NB4 (cell line): ENCODE results near the gene FUBP3.

Experiments
- DNase-seq: peaks from one replicate; pipeline ENCODE4 v3.0.0; 2010; ENCODE audit warnings: low read depth
- H3K4me3 ChIP-seq: one replicate; pipeline ENCODE4 v1.5.1; 2011; ENCODE audit warnings: mild to moderate bottlenecking, low read depth, low read length, moderate library complexity
- MYC ChIP-seq: IDR thresholded peaks from 2 replicates; pipeline ENCODE4 v1.6.1; 2011; ENCODE audit warnings: low read depth, low read length
- POLR2A ChIP-seq: IDR thresholded peaks from 2 replicates; pipeline ENCODE4 v1.6.1; 2011; ENCODE audit warnings: mild to moderate bottlenecking; ENCODE audit not compliant: insufficient read length; ENCODE audit errors: extremely low read depth
- TF ChIP-seq, protein P1 (sequence below): IDR thresholded peaks from one replicate; pipeline ENCODE4 v1.5.1; 2012; ENCODE audit warnings: low read depth, low read length
- TF ChIP-seq, protein P2 (sequence below): IDR thresholded peaks from 2 replicates; pipeline ENCODE4 v1.6.1; 2011; ENCODE audit warnings: low read depth, low read length

Gene FUBP3

DNA sequence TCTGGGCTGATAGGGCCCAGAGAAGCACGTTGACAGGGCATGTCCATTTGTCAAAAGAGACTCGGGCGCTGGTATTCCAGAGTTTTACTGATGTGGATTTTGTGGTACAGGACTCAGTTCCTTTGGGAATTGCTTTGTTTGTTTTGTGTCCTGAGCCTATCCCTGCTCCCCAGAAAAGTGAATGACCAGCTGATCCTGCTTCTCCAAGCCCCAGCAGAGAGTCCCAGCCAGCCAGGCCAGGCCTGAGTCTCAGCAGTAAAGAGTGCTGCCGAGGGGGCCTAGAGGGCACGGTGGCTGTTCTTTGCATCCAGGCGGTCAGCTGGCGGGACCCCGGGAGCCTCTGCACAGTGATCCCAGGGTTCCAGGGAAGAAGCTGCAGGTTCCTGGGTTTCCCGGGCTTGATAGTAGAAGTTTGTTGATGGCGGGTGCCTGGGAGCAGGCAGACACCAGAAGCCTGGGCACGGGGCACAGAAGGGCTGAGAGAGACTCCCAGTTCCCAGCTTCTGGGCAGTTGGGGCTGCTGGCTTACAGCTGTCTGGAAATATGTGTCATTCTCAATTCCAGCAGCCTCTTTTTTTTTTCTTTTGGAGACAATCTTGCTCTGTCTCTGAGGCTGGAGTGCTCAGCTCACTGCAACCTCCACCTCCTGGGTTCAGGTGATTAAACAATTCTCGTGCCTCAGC is 93.7 kb downstream of the FUBP3 start:
- no peak for DNase-seq
- TF ChIP-seq, protein P1, sequence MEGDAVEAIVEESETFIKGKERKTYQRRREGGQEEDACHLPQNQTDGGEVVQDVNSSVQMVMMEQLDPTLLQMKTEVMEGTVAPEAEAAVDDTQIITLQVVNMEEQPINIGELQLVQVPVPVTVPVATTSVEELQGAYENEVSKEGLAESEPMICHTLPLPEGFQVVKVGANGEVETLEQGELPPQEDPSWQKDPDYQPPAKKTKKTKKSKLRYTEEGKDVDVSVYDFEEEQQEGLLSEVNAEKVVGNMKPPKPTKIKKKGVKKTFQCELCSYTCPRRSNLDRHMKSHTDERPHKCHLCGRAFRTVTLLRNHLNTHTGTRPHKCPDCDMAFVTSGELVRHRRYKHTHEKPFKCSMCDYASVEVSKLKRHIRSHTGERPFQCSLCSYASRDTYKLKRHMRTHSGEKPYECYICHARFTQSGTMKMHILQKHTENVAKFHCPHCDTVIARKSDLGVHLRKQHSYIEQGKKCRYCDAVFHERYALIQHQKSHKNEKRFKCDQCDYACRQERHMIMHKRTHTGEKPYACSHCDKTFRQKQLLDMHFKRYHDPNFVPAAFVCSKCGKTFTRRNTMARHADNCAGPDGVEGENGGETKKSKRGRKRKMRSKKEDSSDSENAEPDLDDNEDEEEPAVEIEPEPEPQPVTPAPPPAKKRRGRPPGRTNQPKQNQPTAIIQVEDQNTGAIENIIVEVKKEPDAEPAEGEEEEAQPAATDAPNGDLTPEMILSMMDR, result no peak
- TF ChIP-seq MYC (no peak), POLR2A (no peak)
- TF ChIP-seq, protein P2, sequence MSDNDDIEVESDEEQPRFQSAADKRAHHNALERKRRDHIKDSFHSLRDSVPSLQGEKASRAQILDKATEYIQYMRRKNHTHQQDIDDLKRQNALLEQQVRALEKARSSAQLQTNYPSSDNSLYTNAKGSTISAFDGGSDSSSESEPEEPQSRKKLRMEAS, result no peak
- H3K4me3 ChIP-seq, result no peak overlapping the region

DNA sequence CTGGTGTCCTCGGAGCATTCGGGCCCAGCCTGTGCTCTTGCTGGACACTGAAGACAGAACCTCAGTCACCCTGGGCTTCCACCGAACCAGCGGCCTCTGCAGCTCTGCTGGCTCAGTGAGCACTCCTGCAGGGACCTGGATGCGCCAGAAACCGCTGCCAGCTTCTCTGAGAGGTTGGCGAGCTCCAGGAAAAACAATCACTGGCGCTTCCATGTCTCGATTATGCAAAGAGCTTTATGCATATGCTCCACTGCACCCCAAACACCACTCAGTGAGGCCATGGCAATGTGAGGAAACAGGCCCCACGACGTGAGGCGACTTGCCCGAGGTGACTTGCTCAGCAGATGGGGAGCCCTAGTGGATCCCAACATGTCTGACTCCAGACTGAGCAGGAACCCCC is 96.0 kb downstream of the FUBP3 start:
- TF ChIP-seq, protein P1, result no peak
- TF ChIP-seq, protein P2, result no peak
- TF ChIP-seq POLR2A (no peak), MYC (no peak)

DNA sequence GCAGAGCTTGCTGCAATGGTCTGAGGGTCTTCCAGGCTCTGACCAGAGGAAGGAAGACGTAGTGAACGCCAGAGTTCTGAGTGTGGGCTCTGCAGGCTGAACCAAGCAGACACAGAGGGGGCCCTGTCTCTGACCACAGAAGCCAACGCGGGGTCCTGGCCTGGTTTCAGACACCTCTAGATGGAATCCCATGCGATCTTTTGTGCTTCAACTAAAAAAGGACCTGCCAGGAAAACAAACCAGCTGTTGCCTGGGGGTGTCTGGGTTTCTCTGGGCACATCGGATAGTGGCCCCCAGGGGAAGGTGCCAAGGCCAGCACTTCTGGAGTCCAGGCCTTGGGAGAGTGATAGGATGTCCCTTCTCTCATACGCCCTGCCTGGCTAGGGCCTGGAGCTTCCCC is 97.9 kb downstream of the FUBP3 start:
- H3K4me3 ChIP-seq, result no peak overlapping the region
- TF ChIP-seq, protein P1, result no peak
- TF ChIP-seq MYC, result no peak
- TF ChIP-seq, protein P2, result no peak
- TF ChIP-seq POLR2A, result no peak
- DNase-seq, result no peak

More for the DNA sequence above, 96.0 kb downstream of the FUBP3 start:
- no peak overlapping the region for H3K4me3 ChIP-seq
- DNase-seq, result no peak

DNA sequence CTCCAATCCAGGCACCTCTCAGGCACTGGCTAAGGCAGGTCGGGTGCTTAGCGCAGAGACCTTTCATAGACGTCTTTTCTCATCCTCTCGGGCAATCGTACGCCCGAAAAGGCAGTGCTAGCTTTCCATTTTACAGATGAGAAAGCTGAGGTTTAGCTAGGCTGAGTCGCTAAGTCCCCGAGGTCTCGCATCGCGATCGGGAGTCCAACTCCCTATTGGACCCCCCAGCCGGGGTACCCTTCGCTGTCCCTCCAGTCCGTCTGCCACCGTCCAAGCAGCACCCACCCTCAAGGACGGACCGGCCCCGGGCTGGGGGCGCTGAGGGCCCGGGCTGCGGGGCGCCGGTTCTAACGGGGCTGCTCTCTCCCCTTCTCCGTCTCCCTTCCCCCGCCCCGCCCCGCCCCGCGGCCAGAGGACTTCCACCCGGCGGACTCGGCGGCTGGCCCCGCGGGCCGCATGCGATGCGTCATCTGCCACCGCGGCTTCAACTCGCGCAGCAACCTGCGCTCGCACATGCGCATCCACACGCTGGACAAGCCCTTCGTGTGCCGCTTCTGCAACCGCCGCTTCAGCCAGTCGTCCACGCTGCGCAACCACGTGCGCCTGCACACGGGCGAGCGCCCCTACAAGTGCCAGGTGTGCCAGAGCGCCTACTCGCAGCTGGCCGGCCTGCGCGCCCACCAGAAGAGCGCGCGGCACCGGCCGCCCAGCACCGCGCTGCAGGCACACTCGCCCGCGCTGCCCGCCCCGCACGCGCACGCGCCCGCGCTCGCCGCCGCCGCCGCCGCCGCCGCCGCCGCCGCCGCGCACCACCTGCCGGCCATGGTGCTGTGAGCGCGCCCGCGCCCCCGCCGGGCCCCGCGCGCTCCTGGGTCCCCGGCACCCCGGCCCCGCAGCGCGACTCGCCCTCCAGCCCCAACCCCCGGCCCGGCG is 101.7 kb downstream of the FUBP3 start:
- peak; percentile 97 for TF ChIP-seq MYC
- peak; percentile 92 for TF ChIP-seq POLR2A
- TF ChIP-seq, protein P2, result peak; percentile 98
- TF ChIP-seq, protein P1, result no peak
- DNase-seq, result peak; percentile 94

DNA sequence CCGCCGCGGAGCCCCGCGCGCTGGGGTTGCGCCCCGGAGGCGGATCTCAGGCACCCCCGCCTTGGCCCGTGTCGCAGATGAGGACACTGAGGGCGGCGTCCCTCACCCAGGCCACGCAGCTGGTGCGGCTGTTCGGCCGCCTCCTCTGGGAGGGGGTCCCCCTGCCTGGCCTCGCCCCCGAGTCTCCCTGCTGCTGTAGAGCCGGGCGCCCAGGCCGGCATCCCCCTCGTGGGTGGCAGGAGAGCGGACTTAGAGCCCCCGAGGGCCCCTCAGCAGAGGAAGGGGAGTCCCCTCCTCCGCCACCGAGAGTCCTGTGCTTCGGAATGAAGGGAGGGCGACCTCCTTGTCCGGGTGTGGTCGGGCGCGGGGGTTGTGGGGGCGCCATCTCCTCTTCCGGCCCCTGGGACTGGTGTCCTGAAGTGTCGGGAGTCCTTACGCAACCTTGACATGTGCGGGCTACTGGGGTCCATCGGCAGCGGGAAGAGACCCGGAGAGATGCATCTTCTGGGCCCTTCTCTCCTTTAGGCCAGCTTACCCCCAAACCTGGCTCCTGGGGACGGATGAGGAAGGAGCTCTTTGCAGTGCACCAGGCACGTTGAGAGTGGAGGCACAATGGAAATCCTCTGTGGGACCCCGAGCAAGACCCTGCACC is 102.5 kb downstream of the FUBP3 start:
- TF ChIP-seq, protein P2, result peak; percentile 44; the same call in 1 of the 2 replicates
- no peak for TF ChIP-seq POLR2A
- TF ChIP-seq MYC, result peak; percentile 49
- TF ChIP-seq, protein P1, result no peak
- H3K4me3 ChIP-seq, result peak overlapping the region; percentile 51
- DNase-seq, result peak; percentile 74

More for the DNA sequence above, 101.7 kb downstream of the FUBP3 start:
- H3K4me3 ChIP-seq, result peak overlapping the region; percentile 55
